ENCODE measurements around the gene CYP39A1.

The CYP39A1 gene

DNA sequence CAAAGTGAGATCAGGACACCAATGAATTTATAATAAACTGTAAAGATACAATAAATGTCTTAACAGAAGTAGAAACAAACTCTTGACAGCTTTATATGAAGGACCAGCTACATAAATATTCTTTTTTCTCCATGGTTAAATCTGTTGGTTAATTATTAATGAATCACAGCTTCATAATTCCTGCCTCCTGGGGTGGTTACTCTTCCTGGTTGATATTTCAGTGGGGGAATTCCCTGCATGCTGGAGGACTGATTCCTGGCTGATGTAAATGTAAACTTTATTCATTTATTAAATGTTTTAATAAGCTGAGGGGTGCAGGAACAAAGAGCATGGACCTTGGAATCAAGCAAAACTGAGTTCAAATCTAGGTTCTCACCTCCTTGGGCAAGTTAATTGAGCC lies 145.2 kb downstream of the CYP39A1 start:
- no peaks in the 10 kb centered on the region for H3K4me1 ChIP-seq (ENCODE audit: control insufficient read depth, insufficient read depth, low read length, poor library complexity, severe bottlenecking)
- no peak for DNase-seq
- H3K9me3 ChIP-seq (ENCODE audit: control insufficient read depth, low read length): no peaks in the 10 kb centered on the region
- peaks cover 3% of the 10 kb centered on the region for H3K27me3 ChIP-seq (replicated peaks; ENCODE audit: control insufficient read depth, insufficient read depth, low read length, poor library complexity, severe bottlenecking)
- H3K27ac ChIP-seq (ENCODE audit: insufficient read depth, low read length, poor library complexity, severe bottlenecking): no peak overlapping the region
- H3K4me3 ChIP-seq (ENCODE audit: insufficient read depth, low read depth, low read length, poor library complexity, severe bottlenecking): no peak overlapping the region
- H3K36me3 ChIP-seq (ENCODE audit: control insufficient read depth, insufficient read depth, low read length): no peaks in the 10 kb centered on the region

DNA sequence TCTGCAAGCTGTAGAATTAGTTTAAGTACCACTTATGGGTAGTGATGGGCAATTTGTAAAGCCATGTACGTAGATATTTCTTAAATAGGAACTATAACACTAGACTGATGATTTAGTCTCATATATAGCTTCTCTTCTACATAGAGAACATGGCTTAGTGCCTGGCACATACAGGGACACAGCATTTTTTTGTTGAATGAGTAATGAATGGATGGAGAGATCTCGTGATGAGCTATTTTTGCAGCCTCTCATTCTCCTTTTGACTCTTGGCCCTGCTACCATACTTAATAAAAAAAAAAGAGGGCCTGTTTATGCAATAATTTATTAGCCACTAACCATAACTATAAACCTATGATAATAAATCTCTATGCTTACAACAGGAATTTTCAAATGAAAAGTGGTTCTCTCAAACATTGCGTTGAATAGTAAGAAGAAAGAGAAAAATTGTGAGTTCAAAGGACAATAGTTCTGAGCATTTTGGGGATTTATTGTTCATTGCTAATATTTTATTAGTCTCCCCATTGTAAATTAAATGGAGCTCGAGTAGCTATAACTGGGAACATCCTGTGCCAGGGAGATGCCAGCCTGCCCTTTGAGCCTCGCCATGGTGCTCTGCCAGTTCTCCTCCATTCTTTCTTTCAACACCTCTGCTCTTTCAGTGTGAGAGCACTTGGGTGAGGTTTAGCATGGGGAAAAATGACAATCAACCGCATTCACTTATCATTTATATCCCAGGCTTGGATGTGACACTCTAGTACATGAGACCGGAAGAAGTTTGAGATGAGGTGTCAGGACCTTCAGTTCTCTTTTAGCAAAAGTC lies 146.7 kb downstream of the CYP39A1 start:
- peaks cover 3% of the 10 kb centered on the region for H3K27me3 ChIP-seq (replicated peaks; ENCODE audit: control insufficient read depth, insufficient read depth, low read length, poor library complexity, severe bottlenecking)
- H3K4me1 ChIP-seq (ENCODE audit: control insufficient read depth, insufficient read depth, low read length, poor library complexity, severe bottlenecking): no peaks in the 10 kb centered on the region
- no peak overlapping the region for H3K4me3 ChIP-seq (ENCODE audit: insufficient read depth, low read depth, low read length, poor library complexity, severe bottlenecking)
- H3K9me3 ChIP-seq (ENCODE audit: control insufficient read depth, low read length): no peaks in the 10 kb centered on the region
- H3K36me3 ChIP-seq (ENCODE audit: control insufficient read depth, insufficient read depth, low read length): no peaks in the 10 kb centered on the region
- H3K27ac ChIP-seq (ENCODE audit: insufficient read depth, low read length, poor library complexity, severe bottlenecking): no peak overlapping the region
- DNase-seq: no peak

DNA sequence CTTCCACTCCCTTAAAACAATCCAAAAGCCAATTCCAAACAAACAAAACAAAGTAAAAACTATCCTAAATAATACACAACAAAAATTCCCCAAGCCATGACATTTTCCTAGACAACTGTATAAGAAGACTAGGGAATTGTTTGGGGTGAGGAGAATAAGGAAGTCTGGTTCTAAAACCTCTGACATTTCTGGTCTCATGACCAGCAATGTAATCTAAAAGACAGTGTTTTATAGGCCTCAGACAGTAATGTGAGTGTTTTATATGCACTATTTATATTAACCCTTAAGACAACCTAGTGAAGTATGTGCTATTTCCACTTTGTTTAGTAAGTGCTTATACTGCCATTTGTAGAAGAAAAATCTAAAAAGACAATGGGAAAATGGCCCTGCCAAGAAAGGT lies 148.4 kb downstream of the CYP39A1 start:
- Histone ChIP-seq H3K4me1 (ENCODE audit: control insufficient read depth, insufficient read depth, low read length, poor library complexity, severe bottlenecking) (no peaks in the 10 kb centered on the region), H3K27ac (ENCODE audit: insufficient read depth, low read length, poor library complexity, severe bottlenecking) (no peak overlapping the region), H3K36me3 (ENCODE audit: control insufficient read depth, insufficient read depth, low read length) (no peaks in the 10 kb centered on the region), H3K27me3 (replicated peaks; ENCODE audit: control insufficient read depth, insufficient read depth, low read length, poor library complexity, severe bottlenecking) (no peaks in the 10 kb centered on the region), H3K4me3 (ENCODE audit: insufficient read depth, low read depth, low read length, poor library complexity, severe bottlenecking) (no peak overlapping the region), H3K9me3 (ENCODE audit: control insufficient read depth, low read length) (no peaks in the 10 kb centered on the region)
- no peak for DNase-seq

DNA sequence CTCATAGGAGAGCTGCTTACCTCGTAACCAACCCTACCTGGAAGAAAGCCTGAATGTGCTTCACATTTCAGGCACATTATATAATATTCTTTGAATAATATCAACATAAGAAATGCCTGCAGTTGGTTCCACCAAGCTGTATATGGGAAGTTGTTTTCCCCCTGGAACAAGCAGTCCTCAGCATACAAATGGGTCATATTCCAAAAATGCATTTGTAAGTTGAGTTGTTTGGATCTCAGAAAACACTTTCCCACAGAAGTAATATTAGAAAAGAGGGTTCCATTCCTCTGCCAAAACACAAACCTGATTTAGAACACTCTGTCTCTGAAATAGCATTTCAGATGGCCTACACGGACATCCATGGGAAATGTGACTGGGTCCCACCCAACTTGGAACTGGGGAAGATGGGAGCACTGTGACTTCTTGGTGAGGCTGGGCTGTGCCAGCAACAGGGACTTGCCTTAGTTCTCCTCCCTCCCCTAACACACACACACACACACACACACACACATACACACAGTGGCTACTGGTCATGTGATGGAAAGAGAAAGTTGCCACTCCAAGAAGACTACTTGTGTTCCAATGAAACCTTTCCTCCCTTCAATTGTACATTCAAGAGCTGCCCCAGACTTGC lies 150.0 kb downstream of the CYP39A1 start:
- Histone ChIP-seq H3K4me1 (ENCODE audit: control insufficient read depth, insufficient read depth, low read length, poor library complexity, severe bottlenecking) (no peaks in the 10 kb centered on the region), H3K27me3 (replicated peaks; ENCODE audit: control insufficient read depth, insufficient read depth, low read length, poor library complexity, severe bottlenecking) (no peaks in the 10 kb centered on the region), H3K9me3 (ENCODE audit: control insufficient read depth, low read length) (no peaks in the 10 kb centered on the region), H3K27ac (ENCODE audit: insufficient read depth, low read length, poor library complexity, severe bottlenecking) (no peak overlapping the region), H3K4me3 (ENCODE audit: insufficient read depth, low read depth, low read length, poor library complexity, severe bottlenecking) (no peak overlapping the region), H3K36me3 (ENCODE audit: control insufficient read depth, insufficient read depth, low read length) (no peaks in the 10 kb centered on the region)
- DNase-seq: no peak

DNA sequence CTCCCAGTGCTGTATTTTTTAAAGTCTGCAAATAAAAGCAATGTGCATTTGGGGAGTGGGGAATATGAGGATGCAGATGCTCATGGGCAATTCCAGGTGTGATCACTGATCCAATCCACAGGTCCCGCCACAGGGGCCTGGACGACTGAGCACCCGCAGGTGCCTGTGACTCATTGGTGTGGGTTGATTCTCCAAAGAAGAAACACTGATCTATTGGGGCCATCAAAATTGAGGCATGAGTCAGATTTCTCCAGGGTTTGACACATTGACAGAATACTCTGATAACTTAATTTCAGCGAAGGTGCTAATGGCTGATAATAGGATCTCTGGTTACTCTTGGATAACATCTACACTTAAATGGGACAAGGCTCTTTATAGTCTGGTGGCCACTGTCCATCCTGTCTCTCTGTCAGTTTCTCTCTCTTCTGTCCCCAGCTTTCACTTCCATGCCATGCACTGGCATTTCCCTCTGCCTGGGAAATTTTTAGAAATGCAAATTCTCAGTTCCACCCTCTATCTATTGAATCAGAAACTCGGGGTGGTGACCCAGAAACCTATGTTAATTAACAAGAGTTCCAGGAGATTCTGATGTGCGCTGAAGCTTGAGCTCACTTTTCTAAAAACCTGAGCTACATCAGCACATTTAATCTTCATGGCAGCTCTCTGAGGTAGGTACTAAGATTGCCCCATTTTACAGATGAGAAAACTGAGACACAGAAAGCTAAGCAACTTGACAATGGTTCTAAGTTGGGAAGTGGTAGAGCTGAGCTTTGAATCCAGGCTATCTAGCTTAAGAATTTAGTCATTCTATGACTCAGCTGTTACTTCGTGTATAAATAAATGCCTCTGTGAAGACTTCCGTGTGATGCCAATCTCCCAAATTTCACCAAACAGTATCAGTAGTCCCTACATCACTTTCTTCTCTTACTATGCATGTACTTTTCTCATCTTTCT lies 151.2 kb downstream of the CYP39A1 start:
- Histone ChIP-seq H3K4me1 (ENCODE audit: control insufficient read depth, insufficient read depth, low read length, poor library complexity, severe bottlenecking) (no peaks in the 10 kb centered on the region), H3K36me3 (ENCODE audit: control insufficient read depth, insufficient read depth, low read length) (no peaks in the 10 kb centered on the region), H3K27me3 (replicated peaks; ENCODE audit: control insufficient read depth, insufficient read depth, low read length, poor library complexity, severe bottlenecking) (no peaks in the 10 kb centered on the region), H3K9me3 (ENCODE audit: control insufficient read depth, low read length) (no peaks in the 10 kb centered on the region), H3K4me3 (ENCODE audit: insufficient read depth, low read depth, low read length, poor library complexity, severe bottlenecking) (no peak overlapping the region), H3K27ac (ENCODE audit: insufficient read depth, low read length, poor library complexity, severe bottlenecking) (no peak overlapping the region)
- no peak for DNase-seq

DNA sequence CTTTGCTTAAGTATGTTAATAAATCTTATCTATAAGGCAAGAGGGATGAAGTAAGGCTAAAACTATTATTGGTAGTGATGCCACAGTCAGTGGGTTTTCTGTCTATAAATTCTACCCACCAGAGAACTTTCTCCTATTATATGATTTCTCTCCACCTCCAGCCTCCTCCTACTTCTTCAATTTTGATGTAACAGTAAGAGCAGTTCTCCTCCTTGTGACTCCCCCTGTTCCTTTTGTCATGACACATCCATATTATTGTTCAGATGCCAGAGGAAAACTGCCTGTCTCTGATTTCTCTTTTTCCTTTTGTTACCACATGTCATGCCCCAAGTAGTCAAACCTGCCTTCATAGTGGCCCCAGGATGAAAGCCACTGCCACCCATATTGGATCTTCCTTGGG lies 152.2 kb downstream of the CYP39A1 start:
- no peak overlapping the region for H3K27ac ChIP-seq (ENCODE audit: insufficient read depth, low read length, poor library complexity, severe bottlenecking)
- H3K4me1 ChIP-seq (ENCODE audit: control insufficient read depth, insufficient read depth, low read length, poor library complexity, severe bottlenecking): no peaks in the 10 kb centered on the region
- DNase-seq: no peak
- no peaks in the 10 kb centered on the region for H3K9me3 ChIP-seq (ENCODE audit: control insufficient read depth, low read length)
- no peaks in the 10 kb centered on the region for H3K36me3 ChIP-seq (ENCODE audit: control insufficient read depth, insufficient read depth, low read length)
- H3K27me3 ChIP-seq (replicated peaks; ENCODE audit: control insufficient read depth, insufficient read depth, low read length, poor library complexity, severe bottlenecking): no peaks in the 10 kb centered on the region
- no peak overlapping the region for H3K4me3 ChIP-seq (ENCODE audit: insufficient read depth, low read depth, low read length, poor library complexity, severe bottlenecking)

Measured in effector memory CD4-positive, alpha-beta T cell (primary cell).